Tibial nerve (tissue), 4 donors: ENCODE results near the gene SENP3. TPM values are rescaled to one million over a fixed set of nuclear protein-coding genes. Genes with fewer than 3 reads are reported as not detected.

Experiments used
- DNase-seq, 2 donors: peaks; one replicate each; pipeline ENCODE4 v3.0.0-alpha.2; 2019; ENCODE audit warnings: low spot score in 2 of 2
- H3K27ac ChIP-seq, 4 donors: fragments of 200-600 bp; sonication (generic) in 3 of 4; one replicate each; pipeline ENCODE4 v1.5.1; 2017 to 2019; ENCODE audit warnings: mild to moderate bottlenecking in 1 of 4
- H3K27me3 ChIP-seq, 2 donors: fragments of 200-600 bp; sonication (generic) in 1 of 2; one replicate each; pipeline versions ENCODE4 v1.5.1 to v1.6.0; 2017 to 2019
- H3K36me3 ChIP-seq, 3 donors: fragments of 200-600 bp; sonication (generic); one replicate each; pipeline ENCODE4 v1.5.1; 2018 to 2019
- H3K4me1 ChIP-seq, 4 donors: fragments of 200-600 bp; sonication (generic) in 3 of 4; one replicate each; pipeline ENCODE4 v1.5.1; 2017 to 2019
- H3K4me3 ChIP-seq, 4 donors: fragments of 200-600 bp; sonication (generic) in 3 of 4; one replicate each; pipeline ENCODE4 v1.5.1; 2017 to 2019; ENCODE audit warnings: mild to moderate bottlenecking in 1 of 4, moderate library complexity in 1 of 4
- H3K9me3 ChIP-seq, 4 donors: fragments of 200-600 bp; sonication (generic) in 3 of 4; one replicate each; pipeline ENCODE4 v1.5.1; 2017 to 2019
- EP300 ChIP-seq, 2 donors: sonication (generic); formaldehyde crosslinking; IDR thresholded peaks; one replicate each; pipeline ENCODE4 v1.6.1; 2017; ENCODE audit warnings: antibody characterized with exemption in 2 of 2, mild to moderate bottlenecking in 1 of 2
- POLR2A ChIP-seq, 2 donors: fragments of 450-650 bp; IDR thresholded peaks; one replicate each; pipeline ENCODE4 v1.6.1; 2017; ENCODE audit warnings: antibody characterized with exemption in 2 of 2, mild to moderate bottlenecking in 2 of 2, moderate library complexity in 2 of 2
- WGBS, 2 donors: methylation state at CpG; one replicate each; pipeline ENCODE4 v1.1.5; 2018; 5-methylcytosine and 5-hydroxymethylcytosine counted together
- small RNA-seq: library from RNA; depleted of rRNA; stranded (forward); fragments of <200 nt; gene quantifications from one replicate; pipeline ENCODE3, GENCODE V24; 2016
- total RNA-seq, 4 donors: library from RNA; depleted of rRNA; stranded (reverse); fragments of >200 nt; gene quantifications; one replicate each; pipeline ENCODE4 v1.1.0, GENCODE V29; 2016
- TF ChIP-seq, protein P1 (sequence below), 5 experiments: fragments of 200-600 bp in 3 of 5; fragments of 450-650 bp in 2 of 5; sonication (generic) in 3 of 5; IDR thresholded peaks; one replicate each; pipeline ENCODE4 v1.5.1; 2016 to 2019; ENCODE audit warnings: antibody characterized with exemption in 5 of 5, mild to moderate bottlenecking in 3 of 5, moderate library complexity in 2 of 5

The SENP3 gene
- total RNA-seq, 4 donors from 2014 or later, result 54.3 to 75.4 (median 59.0) TPM

DNA sequence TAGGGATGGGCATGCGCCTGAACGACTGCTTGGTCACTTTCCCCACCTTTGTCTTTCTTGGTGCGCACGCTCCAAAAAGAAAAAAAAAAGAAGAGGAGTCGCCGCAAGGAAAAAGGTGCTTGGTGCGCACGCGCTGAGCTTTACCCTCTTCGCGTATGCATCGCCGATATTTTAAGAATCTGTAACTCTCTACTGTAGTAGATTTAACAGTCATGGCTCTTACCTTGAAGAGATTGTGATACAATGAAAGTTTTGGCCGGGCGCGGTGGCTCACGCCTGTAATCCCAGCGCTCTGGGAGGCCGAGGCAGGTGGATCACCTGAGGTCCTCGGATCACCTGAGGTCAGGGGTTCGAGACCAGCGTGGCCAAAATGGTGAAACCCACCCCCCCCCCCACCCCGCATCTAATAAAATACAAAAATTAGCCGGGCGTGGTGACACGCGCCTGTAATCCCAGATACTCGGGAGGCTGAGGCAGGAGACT lies 53.6 kb downstream of the SENP3 start:
- Histone ChIP-seq H3K4me1 (peaks cover 0 to 36% (median 22%) of the 10 kb centered on the region in 4 donors), H3K4me3 (peak overlapping the region; percentile 34 to 91 (median 49)), H3K27me3 (no peaks in the 10 kb centered on the region), H3K27ac (peak overlapping the region; percentile 86 to 95 (median 92)), H3K9me3 (no peaks in the 10 kb centered on the region), H3K36me3 (no peaks in the 10 kb centered on the region)
- TF ChIP-seq EP300 (IDR thresholded peaks at IDR 0.05) (peak in 1 of 2 donors; percentile 82), POLR2A (IDR thresholded peaks at IDR 0.05) (no peak)
- TF ChIP-seq, protein P1, sequence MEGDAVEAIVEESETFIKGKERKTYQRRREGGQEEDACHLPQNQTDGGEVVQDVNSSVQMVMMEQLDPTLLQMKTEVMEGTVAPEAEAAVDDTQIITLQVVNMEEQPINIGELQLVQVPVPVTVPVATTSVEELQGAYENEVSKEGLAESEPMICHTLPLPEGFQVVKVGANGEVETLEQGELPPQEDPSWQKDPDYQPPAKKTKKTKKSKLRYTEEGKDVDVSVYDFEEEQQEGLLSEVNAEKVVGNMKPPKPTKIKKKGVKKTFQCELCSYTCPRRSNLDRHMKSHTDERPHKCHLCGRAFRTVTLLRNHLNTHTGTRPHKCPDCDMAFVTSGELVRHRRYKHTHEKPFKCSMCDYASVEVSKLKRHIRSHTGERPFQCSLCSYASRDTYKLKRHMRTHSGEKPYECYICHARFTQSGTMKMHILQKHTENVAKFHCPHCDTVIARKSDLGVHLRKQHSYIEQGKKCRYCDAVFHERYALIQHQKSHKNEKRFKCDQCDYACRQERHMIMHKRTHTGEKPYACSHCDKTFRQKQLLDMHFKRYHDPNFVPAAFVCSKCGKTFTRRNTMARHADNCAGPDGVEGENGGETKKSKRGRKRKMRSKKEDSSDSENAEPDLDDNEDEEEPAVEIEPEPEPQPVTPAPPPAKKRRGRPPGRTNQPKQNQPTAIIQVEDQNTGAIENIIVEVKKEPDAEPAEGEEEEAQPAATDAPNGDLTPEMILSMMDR (IDR thresholded peaks at IDR 0.05), result no peak
- 5 to 8% methylated on average over 28 of the region's 28 CpGs for WGBS, 2 donors
- DNase-seq, result no peak

GRCh38 chr17:7618608-7619007 lies 56.9 kb downstream of the SENP3 start:
- Histone ChIP-seq H3K4me3 (no peak overlapping the region), H3K27me3 (no peaks in the 10 kb centered on the region), H3K4me1 (peaks cover 0 to 7% (median 4%) of the 10 kb centered on the region in 4 donors), H3K36me3 (no peaks in the 10 kb centered on the region), H3K9me3 (no peaks in the 10 kb centered on the region), H3K27ac (no peak overlapping the region)
- 81 to 85% methylated on average over 5 of the region's 5 CpGs for WGBS, 2 donors
- DNase-seq, result no peak
- no peak for TF ChIP-seq POLR2A (IDR thresholded peaks at IDR 0.05)
- TF ChIP-seq EP300 (IDR thresholded peaks at IDR 0.05), result no peak
- TF ChIP-seq, protein P1 (IDR thresholded peaks at IDR 0.05), result no peak

DNA sequence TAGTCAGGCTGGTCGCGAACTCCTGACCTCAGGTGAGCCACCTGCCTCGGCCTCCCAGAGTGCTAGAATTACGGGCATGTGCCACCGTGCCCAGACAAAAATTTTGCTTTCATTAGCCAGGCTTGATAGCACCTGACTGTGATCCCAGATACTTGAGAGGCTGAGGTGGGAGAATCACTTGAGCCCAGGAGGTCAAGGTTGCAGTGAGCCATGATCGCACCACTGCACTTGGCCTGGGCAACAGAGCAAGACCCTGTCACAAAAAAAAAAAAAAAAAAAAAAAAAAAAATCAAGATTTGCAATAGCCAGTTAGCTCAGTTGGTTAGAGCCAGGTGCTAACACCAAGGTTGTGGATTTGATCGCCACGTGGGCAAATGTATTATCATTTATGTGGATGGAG lies 59.1 kb downstream of the SENP3 start:
- Histone ChIP-seq H3K27ac (no peak overlapping the region), H3K9me3 (no peaks in the 10 kb centered on the region), H3K36me3 (peaks cover 0 to 7% (median 0%) of the 10 kb centered on the region in 3 donors), H3K4me1 (no peaks in the 10 kb centered on the region), H3K27me3 (no peaks in the 10 kb centered on the region), H3K4me3 (no peak overlapping the region)
- WGBS, 2 donors, result 91% methylated on average over 8 of the region's 8 CpGs
- TF ChIP-seq EP300 (IDR thresholded peaks at IDR 0.05) (no peak), POLR2A (IDR thresholded peaks at IDR 0.05) (no peak)
- TF ChIP-seq, protein P1 (IDR thresholded peaks at IDR 0.05), result no peak
- DNase-seq, result no peak

Small RNA genes lying within 50 kb of the gene (small RNA-seq; reads per million reads assigned to genes)
- gene CD68, result not detected
- gene RF00019, result not detected
- not detected for gene SNORA48
- not detected for gene SNORD10

Other genes starting within 250 kb of the SENP3 start
- 100 to 1,000 TPM in 1 of 4 donors, 10 to 100 TPM in 3; 36.1 to 108 (median 57.3) TPM for gene GPS2, start 246.6 kb upstream of the SENP3 start, total RNA-seq
- gene NEURL4, start 232.6 kb upstream of the SENP3 start, total RNA-seq, result 10 to 100 TPM; 16.2 to 40.2 (median 27.5) TPM
- gene ACAP1, start 225.4 kb upstream of the SENP3 start, total RNA-seq, result 10 to 100 TPM in 3 of 4 donors, 1 to 10 TPM in 1; 8.1 to 33.1 (median 11.2) TPM
- 10 to 100 TPM; 25.3 to 35.4 (median 28.7) TPM for gene KCTD11, start 209.8 kb upstream of the SENP3 start, total RNA-seq
- not detected for gene TMEM95, start 206.8 kb upstream of the SENP3 start, total RNA-seq
- 1 to 10 TPM; 2.4 to 9.8 (median 6.0) TPM for gene TNK1, start 180.8 kb upstream of the SENP3 start, total RNA-seq
- 10 to 100 TPM; 28.7 to 55.5 (median 42.9) TPM for gene PLSCR3, start 167.4 kb upstream of the SENP3 start, total RNA-seq
- 100 to 1,000 TPM in 2 of 4 donors, 10 to 100 TPM in 2; 88.3 to 121 (median 103) TPM for gene TMEM256, start 157.8 kb upstream of the SENP3 start, total RNA-seq
- 10 to 100 TPM; 14.4 to 32.4 (median 23.9) TPM for gene NLGN2, start 154.1 kb upstream of the SENP3 start, total RNA-seq
- not detected for gene SPEM1, start 141.6 kb upstream of the SENP3 start, total RNA-seq
- gene SPEM2, start 136.3 kb upstream of the SENP3 start, total RNA-seq, result not detected
- not detected for gene SPEM3, start 133.1 kb upstream of the SENP3 start, total RNA-seq
- 1 to 10 TPM; 1.7 to 6.6 (median 4.1) TPM for gene TMEM102, start 126.5 kb upstream of the SENP3 start, total RNA-seq
- 1 to 10 TPM; 1.5 to 3.3 (median 2.2) TPM for gene FGF11, start 122.4 kb upstream of the SENP3 start, total RNA-seq
- gene CHRNB1, start 116.9 kb upstream of the SENP3 start, total RNA-seq, result 10 to 100 TPM in 3 of 4 donors, 1 to 10 TPM in 1; 6.5 to 16.0 (median 13.5) TPM
- 10 to 100 TPM; 60.5 to 64.1 (median 63.0) TPM for gene ZBTB4, start 82.3 kb upstream of the SENP3 start, total RNA-seq
- not detected for gene SLC35G6, start 80.5 kb upstream of the SENP3 start, total RNA-seq
- gene POLR2A, start 77.6 kb upstream of the SENP3 start, total RNA-seq, result 100 to 1,000 TPM in 3 of 4 donors, 10 to 100 TPM in 1; 87.0 to 163 (median 125) TPM
- gene TNFSF12, start 12.9 kb upstream of the SENP3 start, total RNA-seq, result 100 to 1,000 TPM in 2 of 4 donors, 10 to 100 TPM in 2; 59.4 to 109 (median 98.8) TPM
- gene TNFSF13, start 3.2 kb upstream of the SENP3 start, total RNA-seq, result 10 to 100 TPM; 44.7 to 93.3 (median 64.7) TPM
- gene CD68, start 17.7 kb downstream of the SENP3 start, total RNA-seq, result 10 to 100 TPM; 19.3 to 65.7 (median 34.2) TPM
- 100 to 1,000 TPM in 1 of 4 donors, 10 to 100 TPM in 3; 58.3 to 102 (median 66.2) TPM for gene MPDU1, start 21.9 kb downstream of the SENP3 start, total RNA-seq
- 1 to 10 TPM; 3.1 to 6.9 (median 5.0) TPM for gene SOX15, start 28.2 kb downstream of the SENP3 start, total RNA-seq
- 10 to 100 TPM; 34.7 to 39.4 (median 36.7) TPM for gene FXR2, start 53.0 kb downstream of the SENP3 start, total RNA-seq
- 100 to 1,000 TPM in 1 of 4 donors, 10 to 100 TPM in 3; 69.3 to 130 (median 82.0) TPM for gene SAT2, start 65.9 kb downstream of the SENP3 start, total RNA-seq
- gene SHBG, start 68.2 kb downstream of the SENP3 start, total RNA-seq, result 1 to 10 TPM in 1 of 4 donors, under 1 TPM in 1, not detected in 2; 0.63 to 1.2 TPM
- gene ATP1B2, start 89.0 kb downstream of the SENP3 start, total RNA-seq, result 1 to 10 TPM; 1.5 to 3.9 (median 1.9) TPM
- 10 to 100 TPM; 26.7 to 32.1 (median 30.0) TPM for gene TP53, start 125.6 kb downstream of the SENP3 start, total RNA-seq
- gene WRAP53, start 126.6 kb downstream of the SENP3 start, total RNA-seq, result 1 to 10 TPM; 3.6 to 8.0 (median 4.8) TPM
- gene EFNB3, start 143.3 kb downstream of the SENP3 start, total RNA-seq, result under 1 TPM in 2 of 4 donors, not detected in 2; 0.20 to 0.21 TPM
- gene DNAH2, start 155.8 kb downstream of the SENP3 start, total RNA-seq, result 1 to 10 TPM in 1 of 4 donors, under 1 TPM in 3; under 0.01 to 1.4 (median under 0.01) TPM